Measurements from ENCODE around the gene ZFR. TPM values are rescaled to one million over a fixed set of nuclear protein-coding genes. Genes with fewer than 3 reads are reported as not detected.
"Not testable (repeated sequence)": the region's sequence is repeated elsewhere in the genome, so short reads cannot be mapped to it uniquely, and the experiment has no call there.

Gene ZFR
- total and polyA plus RNA-seq, 4 donors, result 93.5 to 162 (median 117) TPM

GRCh38 chr5:32455311-32455710, 10.8 kb upstream of the ZFR start:
- Histone ChIP-seq H3K4me3 (ENCODE audit: low read depth, low read length) (no peak overlapping the region), H3K4me1 (ENCODE audit: control insufficient read depth, insufficient read depth, low read length) (no peaks in the 10 kb centered on the region), H3K9me3 (ENCODE audit: control insufficient read depth, insufficient read depth, low read length) (no peaks in the 10 kb centered on the region), H3K36me3 (ENCODE audit: control insufficient read depth, insufficient read depth, low read length) (no peaks in the 10 kb centered on the region), H3K27me3 (ENCODE audit: control insufficient read depth, insufficient read depth, low read length) (no peaks in the 10 kb centered on the region), H3K27ac (ENCODE audit: low read depth, low read length) (no peak overlapping the region)
- no peak for DNase-seq (ENCODE audit: low read depth in 4 of 6, low spot score in 6 of 6)
- 97% methylated on average over 4 of the region's 6 CpGs for WGBS (ENCODE audit: insufficient coverage)

- Histone ChIP-seq H3K4me3 (ENCODE audit: low read depth, low read length) (no peak overlapping the region), H3K9me3 (ENCODE audit: control insufficient read depth, insufficient read depth, low read length) (no peaks in the 10 kb centered on the region), H3K4me1 (ENCODE audit: control insufficient read depth, insufficient read depth, low read length) (no peaks in the 10 kb centered on the region), H3K27ac (ENCODE audit: low read depth, low read length) (no peak overlapping the region), H3K36me3 (ENCODE audit: control insufficient read depth, insufficient read depth, low read length) (no peaks in the 10 kb centered on the region), H3K27me3 (ENCODE audit: control insufficient read depth, insufficient read depth, low read length) (no peaks in the 10 kb centered on the region)
- WGBS (ENCODE audit: insufficient coverage), result 100% methylated on average over 4 of the region's 5 CpGs
- no peak for DNase-seq (ENCODE audit: low read depth in 4 of 6, low spot score in 6 of 6)
Measured at GRCh38 chr5:32454821-32455220, 10.3 kb upstream of the ZFR start.

DNA sequence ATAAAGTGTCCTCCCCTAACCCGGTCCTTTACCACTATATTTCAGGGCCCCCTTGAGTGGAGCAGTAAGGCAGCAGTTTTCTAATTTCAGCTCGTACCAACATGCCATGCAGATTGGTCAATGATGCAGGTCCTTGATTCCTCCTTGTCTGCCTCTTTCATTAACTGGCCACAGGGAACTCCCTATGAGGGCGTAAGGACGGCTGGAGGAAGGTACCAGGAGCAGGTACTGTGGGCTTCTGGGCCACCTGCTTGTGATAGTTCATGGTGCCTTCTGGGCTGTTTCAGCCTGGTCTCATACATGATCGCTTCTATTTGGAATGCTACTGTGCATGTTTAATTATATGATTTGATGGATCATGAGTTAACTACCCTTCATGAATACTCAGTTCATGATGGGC, 9.4 kb upstream of the ZFR start:
- Histone ChIP-seq H3K27ac (ENCODE audit: low read depth, low read length) (no peak overlapping the region), H3K36me3 (ENCODE audit: control insufficient read depth, insufficient read depth, low read length) (no peaks in the 10 kb centered on the region), H3K9me3 (ENCODE audit: control insufficient read depth, insufficient read depth, low read length) (no peaks in the 10 kb centered on the region), H3K4me1 (ENCODE audit: control insufficient read depth, insufficient read depth, low read length) (no peaks in the 10 kb centered on the region), H3K4me3 (ENCODE audit: low read depth, low read length) (no peak overlapping the region), H3K27me3 (ENCODE audit: control insufficient read depth, insufficient read depth, low read length) (no peaks in the 10 kb centered on the region)
- no CpG with 5 or more reads among the region's 5 CpGs for WGBS (ENCODE audit: insufficient coverage)
- DNase-seq (ENCODE audit: low read depth in 4 of 6, low spot score in 6 of 6), result no peak

DNA sequence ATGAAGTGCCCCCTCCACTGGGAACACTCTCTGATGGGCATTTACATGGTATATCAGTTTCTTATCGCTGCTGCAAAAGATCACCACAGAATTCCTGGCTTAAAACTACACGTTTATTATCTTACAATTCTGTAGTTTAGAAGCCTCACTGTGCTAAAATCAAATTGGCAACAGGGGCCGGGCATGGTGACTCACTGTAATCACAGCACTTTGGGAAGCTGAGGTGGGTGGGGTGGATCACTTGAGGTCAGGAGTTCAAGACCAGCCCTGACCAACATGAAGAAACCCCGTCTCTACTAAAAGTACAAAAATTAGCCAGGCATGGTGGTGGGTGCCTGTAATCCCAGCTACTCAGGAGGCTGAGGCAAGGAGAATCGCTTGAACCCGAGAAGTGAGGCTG, 7.8 kb upstream of the ZFR start:
- WGBS (ENCODE audit: insufficient coverage), result 96% methylated on average over 3 of the region's 6 CpGs
- H3K4me3 ChIP-seq (ENCODE audit: low read depth, low read length); DNase-seq (ENCODE audit: low read depth in 4 of 6, low spot score in 6 of 6); H3K27ac ChIP-seq (ENCODE audit: low read depth, low read length); H3K36me3 ChIP-seq (ENCODE audit: control insufficient read depth, insufficient read depth, low read length); H3K4me1 ChIP-seq (ENCODE audit: control insufficient read depth, insufficient read depth, low read length); H3K27me3 ChIP-seq (ENCODE audit: control insufficient read depth, insufficient read depth, low read length); H3K9me3 ChIP-seq (ENCODE audit: control insufficient read depth, insufficient read depth, low read length): not testable (repeated sequence)

DNA sequence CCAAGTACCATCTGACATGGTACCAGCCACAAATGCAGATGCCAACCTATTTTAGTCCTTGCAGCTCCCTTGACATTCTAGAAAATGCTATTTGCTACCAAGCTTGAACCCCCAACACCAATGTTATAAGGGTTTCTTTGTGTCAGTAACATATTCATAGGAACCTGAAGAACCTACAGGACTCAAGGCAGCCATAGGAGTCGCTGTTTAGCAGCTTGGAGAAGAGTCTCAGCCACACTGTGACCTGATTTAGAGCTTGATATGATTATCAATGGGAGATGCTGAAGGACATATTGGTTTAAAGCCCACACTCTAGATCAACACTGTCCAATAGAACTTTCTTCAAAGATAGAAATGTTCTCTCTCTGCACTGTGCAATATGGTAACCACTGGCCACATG, 6.4 kb upstream of the ZFR start:
- H3K4me1 ChIP-seq (ENCODE audit: control insufficient read depth, insufficient read depth, low read length), result peaks cover 2% of the 10 kb centered on the region
- no peaks in the 10 kb centered on the region for H3K27me3 ChIP-seq (ENCODE audit: control insufficient read depth, insufficient read depth, low read length)
- DNase-seq (ENCODE audit: low read depth in 4 of 6, low spot score in 6 of 6), result no peak
- no CpG with 5 or more reads among the region's 1 CpG for WGBS (ENCODE audit: insufficient coverage)
- no peaks in the 10 kb centered on the region for H3K36me3 ChIP-seq (ENCODE audit: control insufficient read depth, insufficient read depth, low read length)
- H3K9me3 ChIP-seq (ENCODE audit: control insufficient read depth, insufficient read depth, low read length), result no peaks in the 10 kb centered on the region
- H3K4me3 ChIP-seq (ENCODE audit: low read depth, low read length), result no peak overlapping the region
- H3K27ac ChIP-seq (ENCODE audit: low read depth, low read length), result no peak overlapping the region

DNA sequence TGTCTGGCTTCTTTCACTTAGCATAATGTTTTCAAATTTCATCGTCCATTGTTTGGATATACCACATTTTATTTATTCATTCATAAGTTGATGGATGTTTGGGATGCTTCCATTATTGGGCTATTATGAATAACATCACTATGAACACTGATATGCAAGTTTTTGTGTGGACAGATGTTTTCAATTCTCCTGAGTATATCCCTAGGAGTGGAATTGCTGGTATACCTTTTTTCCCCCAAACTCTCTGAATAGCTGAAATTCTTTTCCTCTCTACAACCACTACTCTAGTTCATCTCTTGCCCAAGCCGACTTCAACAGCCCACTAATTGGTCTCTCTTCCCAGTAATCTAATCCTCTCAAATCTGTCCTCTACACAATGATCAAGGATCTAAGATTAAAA, 4.7 kb upstream of the ZFR start:
- H3K4me3 ChIP-seq (ENCODE audit: low read depth, low read length), result no peak overlapping the region
- WGBS (ENCODE audit: insufficient coverage), result no CpG with 5 or more reads among the region's 2 CpGs
- no peak for DNase-seq (ENCODE audit: low read depth in 4 of 6, low spot score in 6 of 6)
- no peaks in the 10 kb centered on the region for H3K27me3 ChIP-seq (ENCODE audit: control insufficient read depth, insufficient read depth, low read length)
- H3K36me3 ChIP-seq (ENCODE audit: control insufficient read depth, insufficient read depth, low read length), result no peaks in the 10 kb centered on the region
- H3K27ac ChIP-seq (ENCODE audit: low read depth, low read length), result no peak overlapping the region
- no peaks in the 10 kb centered on the region for H3K9me3 ChIP-seq (ENCODE audit: control insufficient read depth, insufficient read depth, low read length)
- H3K4me1 ChIP-seq (ENCODE audit: control insufficient read depth, insufficient read depth, low read length), result peaks cover 13% of the 10 kb centered on the region

GRCh38 chr5:32446630-32447029, 2.1 kb upstream of the ZFR start:
- 55% methylated on average over 1 of the region's 5 CpGs for WGBS (ENCODE audit: insufficient coverage)
- no peak overlapping the region for H3K4me3 ChIP-seq (ENCODE audit: low read depth, low read length)
- peaks cover 22% of the 10 kb centered on the region for H3K4me1 ChIP-seq (ENCODE audit: control insufficient read depth, insufficient read depth, low read length)
- DNase-seq (ENCODE audit: low read depth in 4 of 6, low spot score in 6 of 6), result no peak
- no peaks in the 10 kb centered on the region for H3K36me3 ChIP-seq (ENCODE audit: control insufficient read depth, insufficient read depth, low read length)
- H3K9me3 ChIP-seq (ENCODE audit: control insufficient read depth, insufficient read depth, low read length), result no peaks in the 10 kb centered on the region
- no peaks in the 10 kb centered on the region for H3K27me3 ChIP-seq (ENCODE audit: control insufficient read depth, insufficient read depth, low read length)
- H3K27ac ChIP-seq (ENCODE audit: low read depth, low read length), result no peak overlapping the region

DNA sequence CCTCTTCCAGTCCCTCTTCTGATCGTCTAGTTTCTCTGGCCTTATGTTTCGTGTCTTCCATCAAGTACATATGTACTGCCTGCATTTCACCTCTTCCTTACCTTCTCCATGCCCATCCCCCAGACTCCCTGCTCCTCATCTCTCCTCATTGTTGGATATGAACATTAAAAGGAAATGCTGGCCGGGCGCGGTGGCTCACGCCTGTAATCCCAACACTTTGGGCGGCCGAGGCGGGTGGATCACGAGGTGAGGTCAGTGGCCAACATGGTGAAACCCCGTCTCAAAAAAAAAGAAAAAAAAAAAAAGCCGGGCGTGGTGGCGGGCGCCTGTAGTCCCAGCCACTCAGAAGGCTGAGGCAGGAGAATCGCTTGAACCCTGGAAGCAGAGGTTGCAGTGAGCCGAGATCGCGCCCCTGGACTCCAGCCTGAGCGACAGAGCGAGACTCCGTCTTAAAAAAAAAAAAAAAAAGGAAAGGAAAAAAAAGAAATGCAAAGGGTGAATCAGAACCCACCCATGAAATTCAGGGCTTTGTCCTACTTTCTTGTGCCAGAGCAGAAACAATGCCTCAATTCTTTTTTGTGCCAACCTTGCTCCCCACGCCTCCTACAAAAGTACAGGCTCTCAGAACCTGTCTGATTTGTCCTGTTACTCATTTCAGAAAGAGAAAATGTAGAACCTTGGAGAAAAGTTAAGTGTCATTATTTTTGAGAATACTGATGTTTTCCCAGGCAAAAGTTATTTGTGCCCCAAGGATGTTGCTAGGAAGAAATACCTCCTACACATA, 1.5 kb upstream of the ZFR start:
- peaks cover 22% of the 10 kb centered on the region for H3K4me1 ChIP-seq (ENCODE audit: control insufficient read depth, insufficient read depth, low read length)
- no peak for DNase-seq (ENCODE audit: low read depth in 4 of 6, low spot score in 6 of 6)
- H3K27ac ChIP-seq (ENCODE audit: low read depth, low read length), result no peak overlapping the region
- no peak overlapping the region for H3K4me3 ChIP-seq (ENCODE audit: low read depth, low read length)
- no peaks in the 10 kb centered on the region for H3K9me3 ChIP-seq (ENCODE audit: control insufficient read depth, insufficient read depth, low read length)
- H3K27me3 ChIP-seq (ENCODE audit: control insufficient read depth, insufficient read depth, low read length), result no peaks in the 10 kb centered on the region
- 63% methylated on average over 11 of the region's 23 CpGs for WGBS (ENCODE audit: insufficient coverage)
- no peaks in the 10 kb centered on the region for H3K36me3 ChIP-seq (ENCODE audit: control insufficient read depth, insufficient read depth, low read length)

GRCh38 chr5:32445287-32445758, 783 bp upstream of the ZFR start:
- peak overlapping the region; percentile 9 for H3K27ac ChIP-seq (ENCODE audit: low read depth, low read length)
- no peaks in the 10 kb centered on the region for H3K36me3 ChIP-seq (ENCODE audit: control insufficient read depth, insufficient read depth, low read length)
- H3K9me3 ChIP-seq (ENCODE audit: control insufficient read depth, insufficient read depth, low read length), result no peaks in the 10 kb centered on the region
- H3K27me3 ChIP-seq (ENCODE audit: control insufficient read depth, insufficient read depth, low read length), result no peaks in the 10 kb centered on the region
- H3K4me3 ChIP-seq (ENCODE audit: low read depth, low read length), result peak overlapping the region; percentile 37
- WGBS (ENCODE audit: insufficient coverage), result 27% methylated on average over 8 of the region's 10 CpGs
- no peak for DNase-seq (ENCODE audit: low read depth in 4 of 6, low spot score in 6 of 6)
- H3K4me1 ChIP-seq (ENCODE audit: control insufficient read depth, insufficient read depth, low read length), result peaks cover 22% of the 10 kb centered on the region

Measured in spinal cord (tissue), 10 donors.